HCT116 (cell line): Measurements from ENCODE around the gene POP4.

ENCODE experiments used
- CEBPB ChIP-seq: IDR thresholded peaks from 2 replicates; pipeline ENCODE4 v1.6.1; 2012; ENCODE audit warnings: low read depth
- EZH2phosphoT487 ChIP-seq: fragments of 200-600 bp; IDR thresholded peaks from 2 replicates; pipeline ENCODE4 v1.6.1; 2018; ENCODE audit warnings: antibody characterized with exemption, borderline replicate concordance
- POLR2A ChIP-seq: IDR thresholded peaks from 2 replicates; pipeline ENCODE4 v1.7.0; 2011; ENCODE audit warnings: borderline replicate concordance; ENCODE audit not compliant: insufficient read depth, insufficient read length; ENCODE audit errors: extremely low read depth
- POLR2AphosphoS5 ChIP-seq: IDR thresholded peaks from 2 replicates; pipeline ENCODE4 v1.6.1; 2011; ENCODE audit warnings: mild to moderate bottlenecking, low read depth, low read length, moderate library complexity
- SIN3A ChIP-seq: IDR thresholded peaks from 2 replicates; pipeline ENCODE4 v1.6.1; 2012; ENCODE audit warnings: low read depth
- TCF7L2 ChIP-seq: IDR thresholded peaks from 2 replicates; pipeline ENCODE4 v1.7.0; 2011; ENCODE audit warnings: borderline replicate concordance, inconsistent platforms; ENCODE audit not compliant: insufficient read depth, insufficient read length; ENCODE audit errors: extremely low read depth
- YY1 ChIP-seq: IDR thresholded peaks from 2 replicates; pipeline ENCODE4 v1.6.1; 2011; ENCODE audit warnings: low read length, low read depth, moderate library complexity, mild to moderate bottlenecking; ENCODE audit not compliant: insufficient replicate concordance; ENCODE audit errors: extremely low read depth
- ZFX ChIP-seq: fragments of 450-650 bp; IDR thresholded peaks from 2 replicates; pipeline ENCODE4 v1.6.1; 2017
- ZNF274 ChIP-seq: fragments of 200-500 bp; sonication (Bioruptor generic); IDR thresholded peaks from 2 replicates; pipeline ENCODE4 v1.6.1; 2014; ENCODE audit warnings: mild to moderate bottlenecking, low read depth, low read length, inconsistent platforms
- TF ChIP-seq, protein P1 (sequence below), 3 experiments: fragments of 200-600 bp in 1 of 3; sonication (generic) in 1 of 3; IDR thresholded peaks in 2 of 3; conservative IDR thresholded peaks in 1 of 3; 2 replicates each; pipeline ENCODE4 v1.5.1; 2012 to 2017; ENCODE audit warnings: low read depth in 2 of 3, low read length in 2 of 3, antibody characterized with exemption in 1 of 3, borderline replicate concordance in 1 of 3, control low read depth in 1 of 3, mild to moderate bottlenecking in 1 of 3, mixed read lengths in 1 of 3, mixed run types in 1 of 3, moderate library complexity in 1 of 3; ENCODE audit not compliant: insufficient read depth in 1 of 3
- TF ChIP-seq, protein P2 (sequence below): IDR thresholded peaks from 2 replicates; pipeline ENCODE4 v1.6.1; 2012; ENCODE audit warnings: low read depth

DNA sequence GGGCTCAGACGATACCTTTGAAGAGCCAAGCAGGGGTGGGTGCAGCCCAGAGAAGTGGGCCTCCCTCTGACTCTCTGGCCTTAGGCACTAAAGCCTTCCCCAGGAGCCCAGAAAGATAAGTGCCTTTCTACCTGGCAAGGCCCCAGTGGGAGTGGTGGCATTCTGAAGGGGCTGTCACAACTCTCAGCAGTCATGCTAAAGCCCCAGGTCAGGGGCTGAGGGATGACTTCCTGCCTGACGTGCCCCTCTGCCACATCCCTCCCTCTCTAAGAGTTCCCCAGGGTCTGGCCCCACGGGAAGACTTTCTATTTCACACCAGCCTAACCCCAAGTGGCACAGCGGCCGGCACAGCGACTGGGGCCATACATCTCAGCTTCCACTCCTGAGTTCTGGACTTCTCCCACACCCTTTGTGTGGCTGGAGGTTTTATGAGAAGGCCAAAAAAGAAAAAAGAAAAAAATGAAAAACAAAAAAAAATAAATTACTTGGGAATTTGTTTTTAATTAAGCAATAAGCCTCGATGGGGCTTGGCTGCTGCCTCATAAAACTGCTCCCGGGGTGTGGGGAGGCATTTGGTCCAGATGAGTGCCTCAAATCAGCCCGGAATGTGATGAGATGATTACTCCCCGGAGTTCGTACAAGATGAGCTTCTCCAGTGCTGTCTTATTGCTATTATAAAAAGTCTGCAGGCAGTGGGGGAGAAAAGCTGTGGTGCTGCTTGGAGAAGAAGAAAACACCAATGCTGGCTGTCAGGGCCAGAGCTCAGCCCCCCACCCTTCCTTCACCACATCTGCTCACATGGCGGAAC is 30.7 kb downstream of the POP4 start:
- TF ChIP-seq, protein P1, sequence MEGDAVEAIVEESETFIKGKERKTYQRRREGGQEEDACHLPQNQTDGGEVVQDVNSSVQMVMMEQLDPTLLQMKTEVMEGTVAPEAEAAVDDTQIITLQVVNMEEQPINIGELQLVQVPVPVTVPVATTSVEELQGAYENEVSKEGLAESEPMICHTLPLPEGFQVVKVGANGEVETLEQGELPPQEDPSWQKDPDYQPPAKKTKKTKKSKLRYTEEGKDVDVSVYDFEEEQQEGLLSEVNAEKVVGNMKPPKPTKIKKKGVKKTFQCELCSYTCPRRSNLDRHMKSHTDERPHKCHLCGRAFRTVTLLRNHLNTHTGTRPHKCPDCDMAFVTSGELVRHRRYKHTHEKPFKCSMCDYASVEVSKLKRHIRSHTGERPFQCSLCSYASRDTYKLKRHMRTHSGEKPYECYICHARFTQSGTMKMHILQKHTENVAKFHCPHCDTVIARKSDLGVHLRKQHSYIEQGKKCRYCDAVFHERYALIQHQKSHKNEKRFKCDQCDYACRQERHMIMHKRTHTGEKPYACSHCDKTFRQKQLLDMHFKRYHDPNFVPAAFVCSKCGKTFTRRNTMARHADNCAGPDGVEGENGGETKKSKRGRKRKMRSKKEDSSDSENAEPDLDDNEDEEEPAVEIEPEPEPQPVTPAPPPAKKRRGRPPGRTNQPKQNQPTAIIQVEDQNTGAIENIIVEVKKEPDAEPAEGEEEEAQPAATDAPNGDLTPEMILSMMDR (IDR thresholded peaks at IDR 0.05 in 2 of 3, conservative IDR thresholded peaks at IDR 0.05 in 1 of 3; ENCODE audit: borderline replicate concordance in 1 of 3, insufficient read depth in 1 of 3, low read depth in 2 of 3, low read length in 2 of 3) = no peak
- TF ChIP-seq POLR2A (no peak), EZH2phosphoT487 (no peak), POLR2AphosphoS5 (no peak), ZNF274 (no peak), CEBPB (no peak), TCF7L2 (no peak), YY1 (no peak), SIN3A (no peak), ZFX (no peak)
- TF ChIP-seq, protein P2, sequence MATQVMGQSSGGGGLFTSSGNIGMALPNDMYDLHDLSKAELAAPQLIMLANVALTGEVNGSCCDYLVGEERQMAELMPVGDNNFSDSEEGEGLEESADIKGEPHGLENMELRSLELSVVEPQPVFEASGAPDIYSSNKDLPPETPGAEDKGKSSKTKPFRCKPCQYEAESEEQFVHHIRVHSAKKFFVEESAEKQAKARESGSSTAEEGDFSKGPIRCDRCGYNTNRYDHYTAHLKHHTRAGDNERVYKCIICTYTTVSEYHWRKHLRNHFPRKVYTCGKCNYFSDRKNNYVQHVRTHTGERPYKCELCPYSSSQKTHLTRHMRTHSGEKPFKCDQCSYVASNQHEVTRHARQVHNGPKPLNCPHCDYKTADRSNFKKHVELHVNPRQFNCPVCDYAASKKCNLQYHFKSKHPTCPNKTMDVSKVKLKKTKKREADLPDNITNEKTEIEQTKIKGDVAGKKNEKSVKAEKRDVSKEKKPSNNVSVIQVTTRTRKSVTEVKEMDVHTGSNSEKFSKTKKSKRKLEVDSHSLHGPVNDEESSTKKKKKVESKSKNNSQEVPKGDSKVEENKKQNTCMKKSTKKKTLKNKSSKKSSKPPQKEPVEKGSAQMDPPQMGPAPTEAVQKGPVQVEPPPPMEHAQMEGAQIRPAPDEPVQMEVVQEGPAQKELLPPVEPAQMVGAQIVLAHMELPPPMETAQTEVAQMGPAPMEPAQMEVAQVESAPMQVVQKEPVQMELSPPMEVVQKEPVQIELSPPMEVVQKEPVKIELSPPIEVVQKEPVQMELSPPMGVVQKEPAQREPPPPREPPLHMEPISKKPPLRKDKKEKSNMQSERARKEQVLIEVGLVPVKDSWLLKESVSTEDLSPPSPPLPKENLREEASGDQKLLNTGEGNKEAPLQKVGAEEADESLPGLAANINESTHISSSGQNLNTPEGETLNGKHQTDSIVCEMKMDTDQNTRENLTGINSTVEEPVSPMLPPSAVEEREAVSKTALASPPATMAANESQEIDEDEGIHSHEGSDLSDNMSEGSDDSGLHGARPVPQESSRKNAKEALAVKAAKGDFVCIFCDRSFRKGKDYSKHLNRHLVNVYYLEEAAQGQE = no peak
